SK-N-SH (cell line): ENCODE results near the gene SIAH3. TPM values are rescaled to one million over a fixed set of nuclear protein-coding genes. Genes with fewer than 3 reads are reported as not detected.

Experiments used
- CTCF ChIA-PET: fragments of 300-600, 350-600 bp; formaldehyde crosslinking; extraction: SDS; loops from one replicate; lab custom pipeline; 2021; lab: Yijun Ruan, JAX
- POLR2A ChIA-PET: fragments of 350-600 bp; sonication (Branson Sonifier 250); formaldehyde crosslinking; extraction: SDS; loops from one replicate; lab custom pipeline; 2020; ENCODE audit warnings: antibody characterized with exemption, inconsistent platforms; lab: Yijun Ruan, JAX
- DNase-seq: peaks from one replicate; pipeline ENCODE4 v3.0.0; 2012
- H2AFZ ChIP-seq: fragments of 200-600 bp; sonication (generic); 2 replicates; pipeline ENCODE4 v1.8.1; 2016; ENCODE audit warnings: antibody characterized with exemption, mild to moderate bottlenecking, low read depth
- H3F3A ChIP-seq: fragments of 200-600 bp; sonication (generic); replicated peaks from 2 replicates; pipeline ENCODE3; 2016; ENCODE audit warnings: antibody characterized with exemption, mild to moderate bottlenecking; ENCODE audit not compliant: insufficient read depth
- H3K27ac ChIP-seq, 2 experiments: fragments of 200-500 bp in 1 of 2; fragments of 200-600 bp in 1 of 2; sonication (Bioruptor generic) in 1 of 2; sonication (generic), shearing (Covaris generic) in 1 of 2; 2 replicates each; pipeline versions ENCODE4 v1.5.1 to v1.6.1; 2014 to 2016; ENCODE audit warnings: low read depth in 2 of 2, inconsistent platforms in 1 of 2, low read length in 1 of 2, mild to moderate bottlenecking in 1 of 2, mixed read lengths in 1 of 2
- H3K27me3 ChIP-seq: fragments of 200-600 bp; sonication (generic), shearing (Covaris generic); 2 replicates; pipeline ENCODE4 v1.6.1; 2016; ENCODE audit warnings: mixed run types; ENCODE audit not compliant: insufficient read depth
- H3K36me3 ChIP-seq, 2 experiments: fragments of 200-500 bp in 1 of 2; fragments of 200-600 bp in 1 of 2; sonication (Bioruptor generic) in 1 of 2; sonication (generic) in 1 of 2; replicated peaks in 1 of 2; 2 replicates each; pipeline versions ENCODE3 to v1.5.1; 2014 to 2016; ENCODE audit warnings: low read length in 1 of 2, mild to moderate bottlenecking in 1 of 2; ENCODE audit not compliant: insufficient read depth in 2 of 2, control insufficient read depth in 1 of 2
- H3K4me1 ChIP-seq, 2 experiments: fragments of 200-500 bp in 1 of 2; fragments of 200-600 bp in 1 of 2; sonication (Bioruptor generic) in 1 of 2; sonication (generic), shearing (Covaris generic) in 1 of 2; 2 replicates each; pipeline versions ENCODE4 v1.5.1 to v1.6.1; 2014 to 2016; ENCODE audit warnings: low read depth in 1 of 2, low read length in 1 of 2, mixed run types in 1 of 2; ENCODE audit not compliant: insufficient read depth in 2 of 2, control insufficient read depth in 1 of 2
- H3K4me2 ChIP-seq: fragments of 200-600 bp; sonication (generic), shearing (Covaris generic); 2 replicates; pipeline ENCODE4 v1.6.1; 2017; ENCODE audit warnings: mixed run types
- H3K4me3 ChIP-seq, 2 experiments: fragments of 200-500 bp in 1 of 2; fragments of 200-600 bp in 1 of 2; sonication (Bioruptor generic) in 1 of 2; sonication (generic), shearing (Covaris generic) in 1 of 2; 2 replicates each; pipeline versions ENCODE4 v1.5.1 to v1.8.1; 2014 to 2016; ENCODE audit warnings: low read depth in 2 of 2, inconsistent platforms in 1 of 2, low read length in 1 of 2, mild to moderate bottlenecking in 1 of 2, mixed read lengths in 1 of 2, moderate library complexity in 1 of 2
- H3K79me2 ChIP-seq: fragments of 200-600 bp; sonication (generic); 2 replicates; pipeline ENCODE4 v1.8.1; 2017; ENCODE audit warnings: mild to moderate bottlenecking; ENCODE audit not compliant: insufficient read depth
- H3K9ac ChIP-seq: fragments of 200-600 bp; sonication (generic); 2 replicates; pipeline ENCODE4 v1.6.1; 2017; ENCODE audit warnings: mixed run types
- H3K9me2 ChIP-seq: fragments of 200-600 bp; sonication (generic); 2 replicates; pipeline ENCODE4 v1.6.1; 2017; ENCODE audit warnings: mixed run types
- H3K9me3 ChIP-seq: fragments of 200-600 bp; sonication (generic); 2 replicates; pipeline ENCODE4 v1.6.1; 2017; ENCODE audit warnings: mixed run types, mild to moderate bottlenecking, moderate library complexity
- H4K20me1 ChIP-seq: fragments of 200-600 bp; sonication (generic); 2 replicates; pipeline ENCODE4 v1.6.1; 2017; ENCODE audit warnings: mild to moderate bottlenecking, mixed run types; ENCODE audit not compliant: insufficient read depth
- FOSL2 ChIP-seq: IDR thresholded peaks from 2 replicates; pipeline ENCODE4 v1.4.0; 2012; ENCODE audit warnings: low read depth, mild to moderate bottlenecking, moderate library complexity, borderline replicate concordance
- FOXJ3 ChIP-seq: sonication (generic); formaldehyde crosslinking; IDR thresholded peaks from 2 replicates; pipeline ENCODE4 v1.5.1; 2020; ENCODE audit warnings: mild to moderate bottlenecking, missing genetic modification reagents
- FOXM1 ChIP-seq: IDR thresholded peaks from 2 replicates; pipeline ENCODE4 v1.4.0; 2012; ENCODE audit warnings: low read depth, mild to moderate bottlenecking
- MEF2A ChIP-seq: IDR thresholded peaks from 2 replicates; pipeline ENCODE4 v1.4.0; 2012; ENCODE audit warnings: low read depth, borderline replicate concordance
- MXI1 ChIP-seq: IDR thresholded peaks from 2 replicates; pipeline ENCODE4 v1.6.1; 2012; ENCODE audit warnings: mild to moderate bottlenecking, low read depth, low read length, improper control_type of control experiment
- RCOR1 ChIP-seq: fragments of 150-350 bp; IDR thresholded peaks from 2 replicates; pipeline ENCODE4 v1.6.1; 2017; ENCODE audit warnings: antibody characterized with exemption, low read length
- REST ChIP-seq: IDR thresholded peaks from 2 replicates; pipeline ENCODE4 v1.6.1; 2012; ENCODE audit warnings: mild to moderate bottlenecking, low read depth, low read length, moderate library complexity
- WGBS: methylation state at CpG from one replicate; pipeline ENCODE4 v1.1.6; 2017; ENCODE audit warnings: low lambda C conversion rate; 5-methylcytosine and 5-hydroxymethylcytosine counted together
- polyA plus RNA-seq, 3 experiments: library from polyadenylated mRNA; depleted of rRNA; stranded (reverse); fragments of >200 nt; gene quantifications; 2 replicates each; pipeline ENCODE4 v1.2.3, GENCODE V29; 2012
- TF ChIP-seq, protein P1 (sequence below): IDR thresholded peaks from 2 replicates; pipeline ENCODE4 v1.4.0; 2012; ENCODE audit warnings: low read depth

Gene SIAH3
- polyA plus RNA-seq, 1 of the 3 experiments (the other 2 are of a cell fraction), result 0.08 TPM

- Histone ChIP-seq H3K4me1 (peaks cover under 1 to 2% of the 10 kb centered on the region in 2 experiments; a peak in 2 of 4 replicates), H4K20me1 (no peaks in the 10 kb centered on the region), H3K9ac (no peak overlapping the region), H3K79me2 (no peaks in the 10 kb centered on the region), H3K4me3 (no peak overlapping the region), H3K9me2 (no peaks in the 10 kb centered on the region), H2AFZ (no peak overlapping the region), H3K36me3 (no peaks in the 10 kb centered on the region), H3F3A (no peaks in the 10 kb centered on the region), H3K9me3 (no peaks in the 10 kb centered on the region), H3K27ac (no peak overlapping the region), H3K4me2 (no peak overlapping the region), H3K27me3 (0 out of 2 replicates have a peak, but pooled peaks cover 4% of the 10 kb centered on the region)
- no peak for DNase-seq
- ChIA-PET POLR2A (no interaction called here), CTCF (interaction anchor here (0.9 to 1.6 kb wide), 2 partner anchors 9 kb away, joined by 3 read pairs; no protein-coding TSS in a partner anchor)
- TF ChIP-seq FOXJ3 (CRISPR knock-in tag) (no peak), MXI1 (no peak), FOSL2 (no peak)
- TF ChIP-seq, protein P1, sequence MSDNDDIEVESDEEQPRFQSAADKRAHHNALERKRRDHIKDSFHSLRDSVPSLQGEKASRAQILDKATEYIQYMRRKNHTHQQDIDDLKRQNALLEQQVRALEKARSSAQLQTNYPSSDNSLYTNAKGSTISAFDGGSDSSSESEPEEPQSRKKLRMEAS, result no peak
- 33% methylated on average over 1 of the region's 3 CpGs for WGBS
Measured at GRCh38 chr13:45775401-45775963, 76.1 kb downstream of the SIAH3 start.

DNA sequence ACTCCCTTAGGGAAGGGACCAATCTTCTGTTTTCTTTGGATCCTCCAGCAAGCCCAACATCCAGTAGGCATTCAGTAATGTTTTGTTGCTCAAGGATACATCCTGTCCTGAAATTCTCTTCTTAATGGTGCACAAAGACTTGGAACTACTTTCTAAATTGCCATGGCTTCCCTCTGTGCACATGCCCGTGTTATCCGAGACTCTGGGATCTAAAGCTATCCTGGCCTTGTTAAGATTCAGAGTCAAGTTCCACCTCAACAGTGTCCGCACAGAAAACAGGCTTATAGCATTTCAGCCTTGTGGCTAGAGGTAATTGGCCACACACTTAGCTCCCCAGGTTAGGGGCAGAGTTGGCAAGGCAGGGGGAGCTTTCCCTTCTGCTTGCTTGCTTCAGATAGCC lies 77.6 kb downstream of the SIAH3 start:
- H3K4me2 ChIP-seq, result no peak overlapping the region
- no peak overlapping the region for H3K4me3 ChIP-seq
- H3K9me2 ChIP-seq, result no peaks in the 10 kb centered on the region
- H3K27me3 ChIP-seq, result 0 out of 2 replicates have a peak, but pooled peaks cover 4% of the 10 kb centered on the region
- no peak for DNase-seq
- peaks cover 0 to 2% of the 10 kb centered on the region in 2 experiments; a peak in 3 of 4 replicates for H3K4me1 ChIP-seq
- no peaks in the 10 kb centered on the region for H3K79me2 ChIP-seq
- 70% methylated on average over 3 of the region's 3 CpGs for WGBS
- H2AFZ ChIP-seq, result no peak overlapping the region
- no peak overlapping the region for H3K9ac ChIP-seq
- TF ChIP-seq MEF2A (no peak), REST (no peak), RCOR1 (no peak), FOXM1 (no peak)
- TF ChIP-seq, protein P1, result no peak
- TF ChIP-seq, all 33 proteins: peak for 0
- Histone ChIP-seq H3K9me3 (no peaks in the 10 kb centered on the region), H3K27ac (no peak overlapping the region), H4K20me1 (no peaks in the 10 kb centered on the region), H3F3A (no peaks in the 10 kb centered on the region), H3K36me3 (no peaks in the 10 kb centered on the region)
- ChIA-PET POLR2A (no interaction called here), CTCF (interaction anchor here (0.7 to 0.9 kb wide), 2 partner anchors 9 to 44 kb away, joined by 3 read pairs; no protein-coding TSS in a partner anchor)
